Activated CD8-positive, alpha-beta T cell treated with anti-CD3 and anti-CD28 coated beads for 36 hours (primary cell): Measurements from ENCODE around the gene TMPRSS2. TPM values are rescaled to one million over a fixed set of nuclear protein-coding genes. Genes with fewer than 3 reads are reported as not detected.
"Not testable (repeated sequence)": the region's sequence is repeated elsewhere in the genome, so short reads cannot be mapped to it uniquely, and the experiment has no call there.

Source experiments
- ATAC-seq: fragments of 200-7000 bp; cut with Tn5 transposase; one replicate; pipeline ENCODE4 v1.10.0; 2021; ENCODE audit warnings: mild to moderate bottlenecking, moderate library complexity
- CTCF ChIA-PET: fragments of 350-600 bp; sonication (Branson Sonifier 250); formaldehyde crosslinking; loops from one replicate; lab custom pipeline; 2021; ENCODE audit warnings: antibody characterized with exemption; lab: Charles Lee
- POLR2A ChIA-PET: fragments of 350-600 bp; sonication (Branson Sonifier 250); formaldehyde crosslinking; loops from one replicate; lab custom pipeline; 2021; ENCODE audit warnings: antibody characterized with exemption; lab: Charles Lee
- DNase-seq: peaks from one replicate; pipeline ENCODE4 v3.0.0-alpha.2; 2020
- H3K27ac Mint-ChIP-seq: one replicate; pipeline ENCODE4 v1.8.0; 2021; ENCODE audit warnings: mild to moderate bottlenecking, mixed read lengths
- H3K27me3 Mint-ChIP-seq: one replicate; pipeline ENCODE4 v1.8.0; 2021; ENCODE audit warnings: mixed read lengths
- H3K36me3 Mint-ChIP-seq: one replicate; pipeline ENCODE4 v1.8.0; 2021; ENCODE audit warnings: low read depth, mixed read lengths
- H3K4me1 Mint-ChIP-seq: one replicate; pipeline ENCODE4 v1.8.0; 2021; ENCODE audit warnings: low read depth, mixed read lengths
- H3K4me3 Mint-ChIP-seq: one replicate; pipeline ENCODE4 v1.8.0; 2021; ENCODE audit warnings: mild to moderate bottlenecking, moderate library complexity, mixed read lengths
- H3K9me3 Mint-ChIP-seq: one replicate; pipeline ENCODE4 v1.8.0; 2021; ENCODE audit warnings: mixed read lengths
- CTCF ChIP-seq: fragments of 200-600 bp; IDR thresholded peaks from one replicate; pipeline ENCODE4 v1.8.0; 2022; ENCODE audit warnings: antibody characterized with exemption, mild to moderate bottlenecking
- intact Hi-C: fragments of 100-400 bp; cut with micrococcal nuclease; formaldehyde crosslinking; loops from one replicate; pipeline ENCODE4 v1.10.0; 2022
- total RNA-seq, 2 experiments: library from RNA; stranded (reverse); gene quantifications; one replicate each; pipeline ENCODE4 v1.2.3, GENCODE V29; 2021

Gene TMPRSS2
- total RNA-seq, 2 experiments from 2014 or later = not detected

- peaks cover 5% of the 10 kb centered on the region for H3K36me3 Mint-ChIP-seq
- ATAC-seq (peak; percentile 97), DNase-seq (peak; percentile 89)
- no peaks in the 10 kb centered on the region for H3K9me3 Mint-ChIP-seq
- no peaks in the 10 kb centered on the region for H3K27me3 Mint-ChIP-seq
- peak within 1 kb of the TSS; percentile 87 for H3K4me3 Mint-ChIP-seq
- peak within 1 kb of the TSS; percentile 91 for H3K27ac Mint-ChIP-seq
- peaks cover 19% of the 10 kb centered on the region for H3K4me1 Mint-ChIP-seq
- ChIA-PET CTCF (interaction anchor here (1.0 kb wide), 1 partner anchor 57 kb away, joined by 3 read pairs; no protein-coding TSS in a partner anchor), POLR2A (interaction anchor here (1.0 to 2.8 kb wide), 5 partner anchors 9 to 65 kb away, joined by 3 to 10 read pairs (median 4); partner anchors contain the start of gene MX2)
- TF ChIP-seq CTCF = no peak
- intact Hi-C loops = no loop called here
Observed at GRCh38 chr21:41425954-41426675, 81.8 kb downstream of the TMPRSS2 start, which contains the start of gene MX1. Gene MX1, plus strand, starts transcription at chr21:41426239. Its CDS starts 5,832 bp downstream, at chr21:41432071.

- Mint-ChIP-seq H3K36me3 (peaks cover 5% of the 10 kb centered on the region), H3K27ac (peak overlapping the region; percentile 91)
- no peak for ATAC-seq
Observed at GRCh38 chr21:41425588-41425953, 82.4 kb downstream of the TMPRSS2 start.

DNA sequence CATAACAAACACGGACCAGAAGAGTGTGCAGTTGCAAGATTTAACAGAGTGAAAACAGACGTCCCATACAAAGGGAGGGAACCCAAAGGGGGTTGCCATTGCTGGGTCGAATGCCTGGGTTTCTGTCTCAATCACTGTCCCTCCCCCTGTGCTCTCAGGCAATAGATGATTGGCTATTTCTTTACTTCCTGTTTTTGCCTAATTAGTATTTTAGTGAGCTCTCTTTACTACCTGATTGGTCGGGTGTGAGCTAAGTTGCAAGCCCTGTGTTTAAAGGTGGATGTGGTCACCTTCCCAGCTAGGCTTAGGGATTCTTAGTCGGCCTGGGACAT is 84.7 kb downstream of the TMPRSS2 start:
- ChIA-PET POLR2A (interaction anchor here (1.1 kb wide), 1 partner anchor 8 kb away, joined by 3 read pairs; no protein-coding TSS in a partner anchor), CTCF (interaction anchor here (2.3 kb wide), 1 partner anchor 139 kb away, joined by 9 read pairs; no protein-coding TSS in a partner anchor)
- intact Hi-C loops, H3K4me3 Mint-ChIP-seq, ATAC-seq, H3K36me3 Mint-ChIP-seq, H3K27ac Mint-ChIP-seq, DNase-seq, H3K9me3 Mint-ChIP-seq, H3K27me3 Mint-ChIP-seq: not testable (repeated sequence)
- H3K4me1 Mint-ChIP-seq = peaks cover 30% of the 10 kb centered on the region

More at GRCh38 chr21:41425588-41425953, 82.4 kb downstream of the TMPRSS2 start:
- ChIA-PET CTCF (interaction anchor here (1.0 kb wide), 1 partner anchor 56 kb away, joined by 3 read pairs; no protein-coding TSS in a partner anchor), POLR2A (interaction anchor here (1.0 to 2.8 kb wide), 4 partner anchors 9 to 64 kb away, joined by 3 to 10 read pairs (median 4); partner anchors contain the start of gene MX2)
- Mint-ChIP-seq H3K4me3 (peak overlapping the region; percentile 87), H3K4me1 (peaks cover 24% of the 10 kb centered on the region), H3K27me3 (no peaks in the 10 kb centered on the region), H3K9me3 (no peaks in the 10 kb centered on the region)
- no peak for DNase-seq
- TF ChIP-seq CTCF = no peak
- intact Hi-C loops = no loop called here

GRCh38 chr21:41422546-41423304 is 85.2 kb downstream of the TMPRSS2 start:
- DNase-seq (no peak), ATAC-seq (no peak)
- intact Hi-C loops = no loop called here
- H3K36me3 Mint-ChIP-seq = no peaks in the 10 kb centered on the region
- ChIA-PET CTCF (interaction anchor here (2.3 kb wide), 1 partner anchor 139 kb away, joined by 9 read pairs; no protein-coding TSS in a partner anchor), POLR2A (interaction anchor here (0.8 kb wide), 1 partner anchor 21 kb away, joined by 3 read pairs; no protein-coding TSS in a partner anchor)
- H3K4me3 Mint-ChIP-seq = no peak overlapping the region
- no peaks in the 10 kb centered on the region for H3K9me3 Mint-ChIP-seq
- H3K4me1 Mint-ChIP-seq = peaks cover 30% of the 10 kb centered on the region
- no peak for TF ChIP-seq CTCF
- H3K27ac Mint-ChIP-seq = no peak overlapping the region
- H3K27me3 Mint-ChIP-seq = no peaks in the 10 kb centered on the region

GRCh38 chr21:41420998-41421397 is 87.0 kb downstream of the TMPRSS2 start:
- DNase-seq, H3K27me3 Mint-ChIP-seq, intact Hi-C loops, POLR2A ChIA-PET, H3K36me3 Mint-ChIP-seq, ATAC-seq, H3K9me3 Mint-ChIP-seq, CTCF ChIA-PET: not testable (repeated sequence)
- peaks cover 21% of the 10 kb centered on the region for H3K4me1 Mint-ChIP-seq
- H3K27ac Mint-ChIP-seq = peak overlapping the region; percentile 49
- peak overlapping the region; percentile 73 for H3K4me3 Mint-ChIP-seq
